T-cell (primary cell): Measurements from ENCODE around the gene COG2. TPM values are rescaled to one million over a fixed set of nuclear protein-coding genes. Genes with fewer than 3 reads are reported as not detected.

Experiments
- ATAC-seq, 4 experiments: fragments of 200-7000 bp in 3 of 4; fragments of 150-1000 bp in 1 of 4; cut with Tn5 transposase; replicated peaks in 1 of 4; 1 replicate in 3 of 4; 2 replicates in 1 of 4; pipeline ENCODE4 v1.10.0; 2021; ENCODE audit warnings: moderate library complexity in 3 of 4, mild to moderate bottlenecking in 2 of 4, moderate number of reproducible peaks in 1 of 4
- CTCF ChIA-PET, 2 donors: fragments of 300-600 bp; sonication (Branson Sonifier 250); formaldehyde crosslinking; loops; one replicate each; lab custom pipeline; 2022; ENCODE audit warnings: antibody characterized with exemption in 2 of 2; lab: Charles Lee
- POLR2A ChIA-PET, 2 donors: fragments of 300-600 bp; sonication (Branson Sonifier 250); formaldehyde crosslinking; loops; one replicate each; lab custom pipeline; 2022; ENCODE audit warnings: antibody characterized with exemption in 2 of 2; lab: Charles Lee
- DNase-seq, 35 experiments: peaks; one replicate each; pipeline versions ENCODE4 v3.0.0 to v3.0.0-alpha.2; 2013 to 2023
- H3K27ac ChIP-seq: one replicate; pipeline ENCODE4 v1.5.1; 2013; ENCODE audit warnings: low read length
- H3K27me3 ChIP-seq, 2 experiments: replicated peaks in 1 of 2; 1 replicate in 1 of 2; 2 replicates in 1 of 2; pipeline versions ENCODE4 v1.6.1 to v1.7.0; 2013; ENCODE audit warnings: low read length in 1 of 2, mixed read lengths in 1 of 2; ENCODE audit not compliant: control insufficient read depth in 2 of 2, insufficient read depth in 2 of 2; ENCODE audit errors: extremely low read depth in 1 of 2
- H3K36me3 ChIP-seq, 2 donors: 1 replicate in 1 of 2; 2 replicates in 1 of 2; pipeline versions ENCODE4 v1.6.1 to v1.7.0; 2013; ENCODE audit warnings: low read length in 1 of 2; ENCODE audit not compliant: control insufficient read depth in 2 of 2, insufficient read depth in 1 of 2; ENCODE audit errors: extremely low read depth in 1 of 2
- H3K4me1 ChIP-seq, 2 experiments: 1 replicate in 1 of 2; 2 replicates in 1 of 2; pipeline versions ENCODE4 v1.6.1 to v1.7.0; 2013; ENCODE audit warnings: low read length in 2 of 2, mixed read lengths in 1 of 2; ENCODE audit not compliant: insufficient read depth in 2 of 2, control insufficient read depth in 1 of 2; ENCODE audit errors: extremely low read depth in 1 of 2
- H3K4me3 ChIP-seq, 2 donors: 1 replicate in 1 of 2; 2 replicates in 1 of 2; pipeline versions ENCODE4 v1.5.1 to v1.7.0; 2013; ENCODE audit warnings: mild to moderate bottlenecking in 2 of 2, low read length in 1 of 2, moderate library complexity in 1 of 2; ENCODE audit not compliant: control insufficient read depth in 1 of 2; ENCODE audit errors: extremely low read depth in 1 of 2
- H3K9me3 ChIP-seq: 2 replicates; pipeline ENCODE4 v1.7.0; 2013
- H3K27ac Mint-ChIP-seq, 2 donors: one replicate each; pipeline ENCODE4 v1.8.0; 2020 to 2021; ENCODE audit warnings: mild to moderate bottlenecking in 2 of 2, mixed read lengths in 2 of 2
- H3K27me3 Mint-ChIP-seq, 2 donors: one replicate each; pipeline ENCODE4 v1.8.0; 2021 to 2022; ENCODE audit warnings: mixed read lengths in 2 of 2
- H3K36me3 Mint-ChIP-seq: one replicate; pipeline ENCODE4 v1.8.0; 2021; ENCODE audit warnings: mixed read lengths
- H3K4me1 Mint-ChIP-seq, 3 donors: one replicate each; pipeline ENCODE4 v1.8.0; 2020 to 2022; ENCODE audit warnings: mixed read lengths in 3 of 3, mild to moderate bottlenecking in 1 of 3
- H3K4me3 Mint-ChIP-seq, 3 donors: one replicate each; pipeline ENCODE4 v1.8.0; 2020 to 2022; ENCODE audit warnings: mild to moderate bottlenecking in 3 of 3, mixed read lengths in 3 of 3, moderate library complexity in 3 of 3
- H3K9me3 Mint-ChIP-seq, 3 donors: one replicate each; pipeline ENCODE4 v1.8.0; 2020 to 2022; ENCODE audit warnings: mixed read lengths in 3 of 3
- WGBS: methylation state at CpG from one replicate; pipeline ENCODE4 v1.1.5; 2013; ENCODE audit warnings: missing lambda C conversion rate; ENCODE audit not compliant: insufficient coverage; 5-methylcytosine and 5-hydroxymethylcytosine counted together
- total RNA-seq, 35 experiments: library from RNA in 6 of 35; stranded (reverse) in 6 of 35; fragments of 120-200 nt in 1 of 35; gene quantifications; one replicate each; pipeline versions ENCODE4 v1.2.1 to v1.2.4 and lab custom pipeline; 2013 to 2026

Gene COG2
- total RNA-seq, 5 donors from 2014 or later (not counting 1 experiment from before 2014, with no cell fraction given): 30.5 to 38.6 (median 37.1) TPM

- Histone ChIP-seq H3K36me3 (no peaks in the 10 kb centered on the region), H3K27me3 (peaks cover 0 to 26% of the 10 kb centered on the region in 2 experiments), H3K4me1 (no peaks in the 10 kb centered on the region), H3K27ac (no peak overlapping the region), H3K9me3 (no peaks in the 10 kb centered on the region), H3K4me3 (no peak overlapping the region)
- Mint-ChIP-seq H3K9me3 (no peaks in the 10 kb centered on the region), H3K4me3 (no peak overlapping the region), H3K4me1 (no peaks in the 10 kb centered on the region), H3K27me3 (peaks cover 21 to 29% of the 10 kb centered on the region in 2 donors), H3K27ac (no peak overlapping the region), H3K36me3 (no peaks in the 10 kb centered on the region)
- POLR2A ChIA-PET: no interaction called here
- WGBS: 87% methylated on average over 10 of the region's 19 CpGs
- CTCF ChIA-PET: no interaction called here
- ATAC-seq (no peak), DNase-seq (no peak)
These were observed 18.1 kb upstream of the COG2 start for GRCh38 chr1:230624097-230624713.

- Mint-ChIP-seq H3K4me1 (no peaks in the 10 kb centered on the region), H3K4me3 (no peak overlapping the region), H3K27ac (no peak overlapping the region), H3K36me3 (no peaks in the 10 kb centered on the region), H3K27me3 (peaks cover 12 to 16% of the 10 kb centered on the region in 2 donors), H3K9me3 (no peaks in the 10 kb centered on the region)
- no peaks in the 10 kb centered on the region for H3K36me3 ChIP-seq
- no peaks in the 10 kb centered on the region for H3K4me1 ChIP-seq
- no peak overlapping the region for H3K27ac ChIP-seq
- DNase-seq (no peak), ATAC-seq (no peak)
- POLR2A ChIA-PET: no interaction called here
- H3K27me3 ChIP-seq: peaks cover 0 to 27% of the 10 kb centered on the region in 2 experiments
- no peak overlapping the region for H3K4me3 ChIP-seq
- WGBS: no CpG with 5 or more reads among the region's 2 CpGs
- CTCF ChIA-PET: no interaction called here
- H3K9me3 ChIP-seq: no peaks in the 10 kb centered on the region
These were observed 16.0 kb upstream of the COG2 start for GRCh38 chr1:230626232-230626631.

GRCh38 chr1:230627767-230628166 is 14.5 kb upstream of the COG2 start:
- peaks cover 12 to 16% of the 10 kb centered on the region in 2 donors for H3K27me3 Mint-ChIP-seq
- no peak overlapping the region for H3K4me3 Mint-ChIP-seq
- H3K36me3 Mint-ChIP-seq: no peaks in the 10 kb centered on the region
- Histone ChIP-seq H3K27ac (no peak overlapping the region), H3K4me3 (no peak overlapping the region), H3K4me1 (no peaks in the 10 kb centered on the region), H3K9me3 (no peaks in the 10 kb centered on the region), H3K27me3 (peaks cover 0 to 25% of the 10 kb centered on the region in 2 experiments), H3K36me3 (no peaks in the 10 kb centered on the region)
- no peaks in the 10 kb centered on the region for H3K9me3 Mint-ChIP-seq
- no peak overlapping the region for H3K27ac Mint-ChIP-seq
- ATAC-seq (no peak), DNase-seq (no peak)
- CTCF ChIA-PET: no interaction called here
- WGBS: no CpG with 5 or more reads among the region's 2 CpGs
- H3K4me1 Mint-ChIP-seq: no peaks in the 10 kb centered on the region
- POLR2A ChIA-PET: no interaction called here

- H3K4me1 Mint-ChIP-seq: no peaks in the 10 kb centered on the region
- H3K27me3 Mint-ChIP-seq: peaks cover 5 to 13% of the 10 kb centered on the region in 2 donors
- H3K27ac Mint-ChIP-seq: no peak overlapping the region
- DNase-seq (no peak), ATAC-seq (no peak)
- Histone ChIP-seq H3K4me3 (no peak overlapping the region), H3K9me3 (no peaks in the 10 kb centered on the region), H3K27ac (no peak overlapping the region), H3K4me1 (no peaks in the 10 kb centered on the region), H3K36me3 (no peaks in the 10 kb centered on the region), H3K27me3 (peaks cover 0 to 14% of the 10 kb centered on the region in 2 experiments)
- no peak overlapping the region for H3K4me3 Mint-ChIP-seq
- H3K9me3 Mint-ChIP-seq: no peaks in the 10 kb centered on the region
- ChIA-PET CTCF (no interaction called here), POLR2A (no interaction called here)
- no peaks in the 10 kb centered on the region for H3K36me3 Mint-ChIP-seq
These were observed 12.8 kb upstream of the COG2 start for GRCh38 chr1:230629511-230629910.

- no peak overlapping the region for H3K27ac Mint-ChIP-seq
- H3K4me1 Mint-ChIP-seq: no peaks in the 10 kb centered on the region
- H3K27ac ChIP-seq: no peak overlapping the region
- no peaks in the 10 kb centered on the region for H3K36me3 Mint-ChIP-seq
- no peak for ATAC-seq
- H3K4me3 ChIP-seq: no peak overlapping the region
- no peaks in the 10 kb centered on the region for H3K9me3 Mint-ChIP-seq
- CTCF ChIA-PET: no interaction called here
- no peak overlapping the region for H3K4me3 Mint-ChIP-seq
- no CpG with 5 or more reads among the region's 1 CpG for WGBS
- peaks cover 5 to 10% of the 10 kb centered on the region in 2 donors for H3K27me3 Mint-ChIP-seq
- H3K27me3 ChIP-seq: peaks cover 0 to 8% of the 10 kb centered on the region in 2 experiments
- no peaks in the 10 kb centered on the region for H3K4me1 ChIP-seq
- no peak for DNase-seq
- POLR2A ChIA-PET: no interaction called here
- no peaks in the 10 kb centered on the region for H3K9me3 ChIP-seq
- H3K36me3 ChIP-seq: no peaks in the 10 kb centered on the region
These were observed 10.8 kb upstream of the COG2 start for GRCh38 chr1:230631477-230631876.

GRCh38 chr1:230632273-230632873 is 9.9 kb upstream of the COG2 start:
- Mint-ChIP-seq H3K9me3 (no peaks in the 10 kb centered on the region), H3K4me1 (no peaks in the 10 kb centered on the region), H3K27ac (no peak overlapping the region), H3K36me3 (no peaks in the 10 kb centered on the region), H3K27me3 (peaks cover 11 to 18% of the 10 kb centered on the region in 2 donors), H3K4me3 (no peak overlapping the region)
- DNase-seq: peak in 1 of 35 experiments; percentile 17
- Histone ChIP-seq H3K27ac (no peak overlapping the region), H3K9me3 (no peaks in the 10 kb centered on the region), H3K4me1 (no peaks in the 10 kb centered on the region), H3K27me3 (peaks cover 0 to 11% of the 10 kb centered on the region in 2 experiments), H3K36me3 (no peaks in the 10 kb centered on the region), H3K4me3 (no peak overlapping the region)
- ChIA-PET POLR2A (no interaction called here), CTCF (no interaction called here)
- 86% methylated on average over 3 of the region's 4 CpGs for WGBS
- no peak for ATAC-seq
